Astrocyte (in vitro differentiated cells and primary cell): ENCODE results near the gene ATXN7L1.

ENCODE experiments used
- EZH2 ChIP-seq: IDR thresholded peaks from 2 replicates; pipeline ENCODE4 v1.6.1; 2012; ENCODE audit warnings: mild to moderate bottlenecking, low read length, inconsistent platforms; ENCODE audit not compliant: insufficient read depth
- TF ChIP-seq, protein P1 (sequence below): IDR thresholded peaks from 2 replicates; pipeline ENCODE4 v1.5.1; 2011; ENCODE audit warnings: low read depth, mild to moderate bottlenecking, inconsistent platforms, low read length, moderate library complexity; ENCODE audit not compliant: insufficient read depth

- TF ChIP-seq, protein P1, sequence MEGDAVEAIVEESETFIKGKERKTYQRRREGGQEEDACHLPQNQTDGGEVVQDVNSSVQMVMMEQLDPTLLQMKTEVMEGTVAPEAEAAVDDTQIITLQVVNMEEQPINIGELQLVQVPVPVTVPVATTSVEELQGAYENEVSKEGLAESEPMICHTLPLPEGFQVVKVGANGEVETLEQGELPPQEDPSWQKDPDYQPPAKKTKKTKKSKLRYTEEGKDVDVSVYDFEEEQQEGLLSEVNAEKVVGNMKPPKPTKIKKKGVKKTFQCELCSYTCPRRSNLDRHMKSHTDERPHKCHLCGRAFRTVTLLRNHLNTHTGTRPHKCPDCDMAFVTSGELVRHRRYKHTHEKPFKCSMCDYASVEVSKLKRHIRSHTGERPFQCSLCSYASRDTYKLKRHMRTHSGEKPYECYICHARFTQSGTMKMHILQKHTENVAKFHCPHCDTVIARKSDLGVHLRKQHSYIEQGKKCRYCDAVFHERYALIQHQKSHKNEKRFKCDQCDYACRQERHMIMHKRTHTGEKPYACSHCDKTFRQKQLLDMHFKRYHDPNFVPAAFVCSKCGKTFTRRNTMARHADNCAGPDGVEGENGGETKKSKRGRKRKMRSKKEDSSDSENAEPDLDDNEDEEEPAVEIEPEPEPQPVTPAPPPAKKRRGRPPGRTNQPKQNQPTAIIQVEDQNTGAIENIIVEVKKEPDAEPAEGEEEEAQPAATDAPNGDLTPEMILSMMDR: no peak
- no peak for TF ChIP-seq EZH2
Measured at GRCh38 chr7:105839266-105839665, 37.1 kb downstream of the ATXN7L1 start.
